ENCODE data around the gene RALB.

RALB gene

GRCh38 chr2:120321721-120322284, 69.2 kb downstream of the RALB start:
- H3K4me3 ChIP-seq (ENCODE audit: low read depth, low read length): no peak overlapping the region
- TF ChIP-seq, protein P1, sequence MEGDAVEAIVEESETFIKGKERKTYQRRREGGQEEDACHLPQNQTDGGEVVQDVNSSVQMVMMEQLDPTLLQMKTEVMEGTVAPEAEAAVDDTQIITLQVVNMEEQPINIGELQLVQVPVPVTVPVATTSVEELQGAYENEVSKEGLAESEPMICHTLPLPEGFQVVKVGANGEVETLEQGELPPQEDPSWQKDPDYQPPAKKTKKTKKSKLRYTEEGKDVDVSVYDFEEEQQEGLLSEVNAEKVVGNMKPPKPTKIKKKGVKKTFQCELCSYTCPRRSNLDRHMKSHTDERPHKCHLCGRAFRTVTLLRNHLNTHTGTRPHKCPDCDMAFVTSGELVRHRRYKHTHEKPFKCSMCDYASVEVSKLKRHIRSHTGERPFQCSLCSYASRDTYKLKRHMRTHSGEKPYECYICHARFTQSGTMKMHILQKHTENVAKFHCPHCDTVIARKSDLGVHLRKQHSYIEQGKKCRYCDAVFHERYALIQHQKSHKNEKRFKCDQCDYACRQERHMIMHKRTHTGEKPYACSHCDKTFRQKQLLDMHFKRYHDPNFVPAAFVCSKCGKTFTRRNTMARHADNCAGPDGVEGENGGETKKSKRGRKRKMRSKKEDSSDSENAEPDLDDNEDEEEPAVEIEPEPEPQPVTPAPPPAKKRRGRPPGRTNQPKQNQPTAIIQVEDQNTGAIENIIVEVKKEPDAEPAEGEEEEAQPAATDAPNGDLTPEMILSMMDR (IDR thresholded peaks at IDR 0.05; ENCODE audit: borderline replicate concordance, insufficient read depth, low read depth, low read length): no peak

- no peak overlapping the region for H3K4me3 ChIP-seq (ENCODE audit: low read depth, low read length)
- TF ChIP-seq, protein P1 (IDR thresholded peaks at IDR 0.05; ENCODE audit: borderline replicate concordance, insufficient read depth, low read depth, low read length): no peak
Measured at GRCh38 chr2:120322329-120322728, 69.7 kb downstream of the RALB start.

DNA sequence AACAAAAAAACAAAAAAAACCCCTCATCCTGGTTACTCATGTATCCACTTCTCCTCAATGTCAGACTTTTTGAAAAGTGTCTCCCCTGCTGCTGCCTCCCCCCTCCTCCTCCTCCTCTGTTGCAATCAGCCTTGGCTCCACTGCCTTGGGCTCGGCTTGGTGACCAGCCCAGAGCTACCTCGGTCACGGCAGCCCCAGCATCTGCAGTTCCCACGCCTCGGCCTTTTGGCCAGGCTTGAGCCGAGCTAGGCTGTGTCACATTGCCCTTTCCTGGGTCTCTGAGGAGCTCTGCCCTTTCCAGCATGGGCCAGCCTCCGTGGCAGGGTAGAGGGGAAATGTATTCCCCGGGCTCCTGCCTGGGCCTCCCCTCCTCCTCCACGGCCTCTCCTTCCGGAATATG, 70.6 kb downstream of the RALB start:
- H3K4me3 ChIP-seq (ENCODE audit: low read depth, low read length): no peak overlapping the region
- TF ChIP-seq, protein P1 (IDR thresholded peaks at IDR 0.05; ENCODE audit: borderline replicate concordance, insufficient read depth, low read depth, low read length): no peak

GRCh38 chr2:120323807-120324399, 71.3 kb downstream of the RALB start:
- TF ChIP-seq, protein P1 (IDR thresholded peaks at IDR 0.05; ENCODE audit: borderline replicate concordance, insufficient read depth, low read depth, low read length): no peak
- no peak overlapping the region for H3K4me3 ChIP-seq (ENCODE audit: low read depth, low read length)

DNA sequence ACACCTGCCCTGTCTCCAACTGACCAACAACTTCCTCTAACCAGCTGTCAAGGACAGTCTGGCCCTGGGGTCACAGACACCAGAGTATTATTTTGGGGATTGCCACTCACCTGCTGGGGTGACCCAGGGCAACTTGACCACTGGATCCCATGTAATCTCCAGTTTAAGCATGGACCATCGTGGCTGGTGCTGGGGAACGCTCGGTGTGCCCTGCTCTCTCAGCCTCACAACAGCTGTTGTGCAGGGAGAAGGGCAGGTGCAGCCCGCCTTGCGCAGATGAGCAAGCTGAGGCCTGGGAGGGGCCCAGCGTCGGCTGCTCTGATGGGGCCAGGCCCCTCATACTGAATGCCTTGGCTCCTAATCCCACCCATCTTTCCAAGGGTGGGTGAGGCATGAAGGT, 72.3 kb downstream of the RALB start:
- TF ChIP-seq, protein P1 (IDR thresholded peaks at IDR 0.05; ENCODE audit: borderline replicate concordance, insufficient read depth, low read depth, low read length): no peak
- H3K4me3 ChIP-seq (ENCODE audit: low read depth, low read length): no peak overlapping the region

- no peak overlapping the region for H3K4me3 ChIP-seq (ENCODE audit: low read depth, low read length)
- TF ChIP-seq, protein P1 (IDR thresholded peaks at IDR 0.05; ENCODE audit: borderline replicate concordance, insufficient read depth, low read depth, low read length): no peak
Measured at GRCh38 chr2:120326066-120326465, 73.4 kb downstream of the RALB start.

Data from GM12875 (cell line).